Activated CD4-positive, CD25-positive, alpha-beta regulatory T cell treated with anti-CD3 and anti-CD28 coated beads, Interleukin-2, amount 50 U/mL, for 72 hours (primary cell): ENCODE measurements around the gene USP50.
"Not testable (repeated sequence)": the region's sequence is repeated elsewhere in the genome, so short reads cannot be mapped to it uniquely, and the experiment has no call there.

Source experiments
- DNase-seq: peaks from one replicate; pipeline ENCODE4 v3.0.0; 2021

USP50 gene

DNA sequence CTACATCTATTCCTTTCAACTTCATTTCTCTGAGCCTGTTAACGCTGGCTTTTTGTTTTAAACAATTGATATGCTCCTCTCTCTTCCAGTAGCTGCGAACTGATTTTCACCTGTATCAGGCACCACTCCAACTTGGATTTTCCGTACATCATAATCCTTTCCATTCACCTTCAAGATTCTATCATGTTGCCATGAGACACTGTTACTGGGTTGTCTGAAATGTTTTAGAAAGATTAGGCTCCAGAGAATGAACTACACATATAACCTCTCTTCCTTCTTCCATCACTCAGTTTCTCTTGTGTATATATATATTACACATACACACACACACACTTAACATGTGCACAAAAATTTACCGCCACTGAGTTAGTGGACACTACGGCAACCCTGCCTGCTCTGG is at the start of gene USP50:
TSS of gene USP50 (minus strand) at position 101 of the 400 bp plus-strand sequence. CDS start 141 bp downstream, outside the sequence.
- no peak for DNase-seq

DNA sequence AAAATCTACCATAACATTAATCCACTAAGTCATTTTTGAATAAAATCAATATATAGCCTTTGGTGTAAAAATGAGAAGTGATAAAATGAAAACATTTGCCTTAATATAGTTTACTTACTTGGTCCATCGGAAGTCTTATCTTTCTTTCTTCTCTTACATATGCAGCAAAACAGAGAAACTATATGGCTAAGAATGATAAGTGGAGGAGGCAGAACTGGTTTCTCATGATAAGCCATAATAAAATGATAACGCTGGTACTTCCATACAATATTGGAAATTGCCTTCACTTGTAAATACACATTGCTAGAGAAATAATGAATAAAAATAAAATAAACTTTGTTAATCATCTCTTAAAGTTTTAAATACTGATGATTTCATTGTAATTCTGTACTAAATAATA is 47.8 kb upstream of the USP50 start:
- DNase-seq, result no peak

DNA sequence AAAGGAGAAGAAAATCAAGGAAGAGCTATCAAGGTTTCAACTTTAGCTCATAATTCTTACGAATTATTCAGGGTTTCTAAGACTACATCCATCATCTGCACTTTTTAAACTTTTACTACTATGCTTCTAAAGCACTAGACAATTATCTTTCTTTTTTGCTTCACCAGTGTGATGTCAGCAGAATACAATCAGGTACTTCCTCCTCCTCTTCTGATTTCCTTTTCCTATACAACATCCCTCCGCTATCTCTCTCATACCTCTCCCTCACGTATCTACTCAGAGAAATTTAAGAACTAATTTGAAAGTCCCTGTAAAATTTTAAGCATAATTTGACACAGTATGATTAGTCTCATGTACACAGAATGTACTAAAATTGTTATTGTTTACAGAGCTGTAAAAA is 47.3 kb upstream of the USP50 start:
- no peak for DNase-seq

DNA sequence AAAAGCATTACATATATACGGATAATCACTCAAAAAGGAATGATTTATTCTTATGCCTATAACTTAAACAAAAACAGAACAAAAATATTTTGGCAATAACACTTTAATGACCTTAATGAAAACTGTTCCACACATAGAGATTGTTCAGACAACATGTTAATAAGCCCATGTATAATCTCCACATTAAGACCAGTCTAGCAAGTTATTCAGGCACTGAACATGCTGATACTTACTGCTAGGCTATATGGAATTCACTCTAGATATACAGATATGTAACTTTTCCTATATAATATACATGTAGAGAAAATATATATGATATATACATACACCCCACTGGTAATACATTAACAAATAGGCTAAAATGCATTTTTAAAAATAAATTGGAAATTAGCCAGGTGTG is 43.8 kb upstream of the USP50 start:
- no peak for DNase-seq

DNA sequence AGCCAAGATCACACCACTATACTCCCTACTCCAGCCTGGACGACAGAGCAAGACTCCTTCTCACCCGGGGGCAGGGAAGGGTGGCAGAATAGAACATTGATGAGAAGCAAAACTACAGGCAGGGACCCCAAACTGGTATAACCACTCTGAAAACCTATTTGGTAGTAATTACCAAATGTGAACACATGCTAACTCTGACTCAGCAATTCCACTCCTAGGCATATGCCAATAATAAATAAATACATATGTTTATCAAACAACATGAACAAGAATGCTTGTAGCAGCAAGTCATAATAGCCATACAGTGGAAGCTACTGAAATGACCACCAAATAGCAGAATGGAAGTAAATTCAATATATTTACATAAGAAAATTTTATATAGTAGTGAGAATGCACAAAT is 31.0 kb upstream of the USP50 start:
- DNase-seq, result no peak

DNA sequence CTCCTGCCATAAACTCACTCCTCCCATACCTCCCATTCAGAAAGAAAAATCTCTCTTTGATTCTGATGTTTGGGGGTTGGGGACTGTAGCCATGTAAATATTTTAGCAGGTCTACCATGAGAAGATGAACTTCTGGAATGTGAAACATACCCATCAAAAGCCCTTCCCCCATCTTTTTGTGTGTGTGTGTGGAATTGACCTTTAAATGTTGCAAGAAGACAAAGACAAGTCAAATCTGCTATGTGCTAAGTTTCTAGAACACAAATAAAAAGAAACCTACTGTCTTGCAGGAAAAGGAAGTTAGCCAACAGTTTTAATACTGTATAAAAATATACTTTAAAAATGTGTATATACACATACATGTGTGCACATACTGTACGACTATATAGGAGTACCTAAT is 29.7 kb upstream of the USP50 start:
- DNase-seq, result no peak

DNA sequence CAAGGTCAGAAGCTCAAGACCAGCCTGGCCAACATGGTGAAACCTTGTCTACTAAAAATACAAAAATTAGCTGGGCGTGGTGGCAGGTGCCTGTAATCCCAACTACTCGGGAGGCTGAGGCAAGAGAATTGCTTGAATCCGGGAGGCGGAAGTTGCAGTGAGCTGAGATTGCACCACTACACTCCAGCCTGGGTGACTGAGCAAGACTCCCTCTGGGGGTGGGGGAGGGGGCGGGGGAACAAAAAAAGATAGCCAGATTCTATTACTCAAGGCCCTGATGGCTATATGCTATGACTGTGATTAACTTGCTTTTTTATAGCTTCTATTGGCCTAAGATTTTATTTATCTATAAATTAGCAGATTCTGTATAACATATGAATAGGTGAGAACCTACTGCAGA is 27.4 kb upstream of the USP50 start:
- DNase-seq, result not testable (repeated sequence)

DNA sequence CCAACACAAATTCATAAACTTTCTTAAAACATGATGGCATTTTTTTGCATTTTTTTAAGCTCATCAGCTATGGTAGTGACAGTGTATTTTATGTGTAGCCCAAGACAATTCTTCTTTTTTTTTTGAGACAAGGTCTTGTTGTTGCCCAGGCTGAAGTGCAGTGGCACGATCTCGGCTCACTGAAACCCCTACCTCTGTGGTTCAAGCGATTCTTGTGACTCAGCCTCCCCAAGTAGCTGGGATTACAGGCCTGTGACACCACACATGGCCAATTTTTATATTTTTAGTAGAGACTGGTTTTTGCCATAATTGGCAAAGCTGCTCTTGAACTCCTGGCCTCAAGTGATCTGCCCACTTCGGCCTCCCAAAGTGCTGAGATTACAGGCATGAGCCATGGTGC is 17.3 kb upstream of the USP50 start:
- no peak for DNase-seq

DNA sequence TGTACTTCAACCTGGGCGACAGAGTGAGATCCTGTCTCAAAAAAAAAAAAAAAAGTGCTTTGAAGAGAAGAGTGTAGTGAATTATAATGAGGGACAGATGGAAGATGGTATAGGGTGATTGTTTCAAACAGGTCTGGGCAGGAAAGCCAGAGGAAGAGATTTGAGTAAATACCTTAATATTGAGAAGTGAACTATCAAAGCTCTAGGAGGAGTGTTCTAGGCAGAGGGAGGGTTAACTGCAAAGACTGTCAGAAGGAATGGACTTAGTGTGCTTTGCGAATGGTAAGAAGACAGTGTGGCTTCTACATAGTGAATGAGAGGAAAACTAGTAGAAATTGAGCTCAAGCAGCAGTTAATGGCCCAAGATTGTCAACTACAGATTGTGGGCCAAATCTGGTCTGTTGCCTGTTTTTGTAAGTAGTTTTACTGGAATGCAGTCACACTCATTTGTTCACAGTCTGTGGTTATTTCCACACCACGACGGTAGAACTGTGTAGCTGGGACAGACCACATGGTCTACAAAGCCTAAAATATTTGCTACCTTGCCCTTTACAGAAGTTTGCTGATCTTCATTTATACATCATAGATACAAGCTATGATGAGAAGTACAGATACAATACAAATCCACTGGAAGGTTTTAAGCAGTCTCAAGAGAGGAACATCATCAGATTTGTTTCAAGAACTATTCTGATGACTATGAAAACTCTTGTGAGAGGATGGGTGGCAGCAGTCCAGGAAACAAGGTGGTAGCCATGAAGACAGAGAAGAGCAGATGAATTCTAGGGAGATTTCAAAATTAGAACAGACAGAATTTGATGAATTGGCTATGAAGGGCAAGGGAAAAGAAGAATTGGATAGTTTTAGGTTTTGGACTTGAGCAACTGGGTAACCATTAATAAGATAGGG is 16.5 kb upstream of the USP50 start:
- no peak for DNase-seq

DNA sequence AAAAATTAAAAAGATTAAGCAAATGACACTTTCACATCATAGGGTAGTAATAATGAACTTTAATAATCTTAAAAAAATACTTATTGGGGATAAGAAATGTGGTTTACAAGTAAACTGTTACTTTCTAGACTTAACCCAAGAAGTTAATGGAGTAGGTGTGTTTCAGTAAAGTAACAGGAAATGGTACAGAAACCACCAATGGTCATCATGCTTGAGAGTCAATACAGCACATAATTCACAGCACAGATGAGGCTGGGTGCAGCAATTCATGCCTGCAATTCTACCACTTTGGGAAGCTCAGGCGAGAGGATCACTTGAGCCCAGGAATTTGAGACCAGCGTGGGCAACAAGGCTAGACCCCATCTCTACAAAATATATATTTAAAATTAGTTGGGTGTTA is 11.5 kb upstream of the USP50 start:
- DNase-seq, result no peak

DNA sequence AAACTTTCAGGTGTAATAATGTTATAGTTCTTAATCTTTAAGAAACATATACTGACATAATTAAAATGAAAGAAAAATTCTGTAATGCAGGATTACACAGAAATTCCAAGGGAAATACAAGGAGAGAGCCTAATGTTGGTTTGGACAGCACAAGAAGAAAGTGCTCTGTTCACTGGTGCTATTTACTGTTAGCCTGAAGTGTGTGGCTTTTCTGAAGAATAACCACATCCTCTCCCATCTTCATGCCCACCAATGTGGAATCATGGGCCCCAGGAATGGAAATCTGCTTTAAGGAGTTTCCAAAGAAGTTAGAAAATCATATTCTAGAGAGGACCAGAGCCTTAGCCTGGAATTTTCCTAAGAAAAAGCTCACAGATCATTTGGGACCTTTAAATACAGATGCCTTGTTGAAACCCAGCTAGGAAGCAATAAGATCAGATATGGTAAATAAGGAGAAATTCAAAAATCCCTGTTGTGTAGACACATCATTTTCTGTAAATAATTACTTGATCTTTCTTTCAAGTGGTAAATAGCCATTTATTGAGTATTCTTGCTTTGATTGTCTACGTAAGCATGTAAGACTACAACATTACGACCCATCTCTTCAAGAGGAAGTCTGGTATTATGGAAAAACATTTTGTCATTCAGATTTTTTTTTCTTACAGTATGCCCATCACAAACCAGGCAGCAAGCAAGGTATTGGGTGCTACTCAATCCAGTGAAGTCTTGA is 10.3 kb upstream of the USP50 start:
- no peak for DNase-seq

DNA sequence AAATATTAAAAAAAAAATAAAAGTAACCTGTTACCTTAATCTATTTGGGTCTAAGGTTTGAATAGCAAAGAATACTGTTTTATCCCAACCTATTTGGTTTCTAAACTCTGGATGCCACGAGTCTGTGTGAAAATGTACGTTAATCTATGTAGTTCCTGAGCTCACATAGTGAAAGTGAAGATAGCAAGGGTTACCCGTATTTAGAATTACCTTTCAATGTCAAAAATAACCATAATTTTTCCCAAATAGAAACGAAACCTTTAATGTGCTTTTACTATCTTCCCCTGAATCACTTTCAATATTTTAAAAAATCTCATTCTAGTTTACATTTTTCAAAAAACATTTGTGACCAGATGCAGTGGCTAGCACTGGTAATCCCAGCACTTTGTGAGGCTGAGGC is 5.8 kb upstream of the USP50 start:
- DNase-seq, result no peak

DNA sequence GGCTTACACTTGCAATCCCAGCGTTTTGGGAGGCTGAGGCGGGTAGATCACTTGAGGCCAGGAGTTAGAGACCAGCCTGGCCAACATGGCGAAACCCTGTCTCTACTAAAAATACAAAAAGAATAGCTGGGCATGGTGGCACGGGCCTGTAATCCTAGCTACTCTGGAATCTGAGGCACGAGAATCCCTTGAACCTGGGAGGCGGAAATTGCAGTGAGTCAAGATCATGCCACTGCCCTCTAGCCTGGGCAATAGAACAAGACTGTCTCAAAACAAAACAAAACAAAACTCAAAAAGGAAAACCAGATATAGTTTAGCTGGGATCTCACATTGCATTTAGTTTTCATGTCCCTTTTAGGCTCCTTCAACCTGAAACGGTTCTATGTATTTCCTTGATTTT is 2.9 kb upstream of the USP50 start:
- no peak for DNase-seq

DNA sequence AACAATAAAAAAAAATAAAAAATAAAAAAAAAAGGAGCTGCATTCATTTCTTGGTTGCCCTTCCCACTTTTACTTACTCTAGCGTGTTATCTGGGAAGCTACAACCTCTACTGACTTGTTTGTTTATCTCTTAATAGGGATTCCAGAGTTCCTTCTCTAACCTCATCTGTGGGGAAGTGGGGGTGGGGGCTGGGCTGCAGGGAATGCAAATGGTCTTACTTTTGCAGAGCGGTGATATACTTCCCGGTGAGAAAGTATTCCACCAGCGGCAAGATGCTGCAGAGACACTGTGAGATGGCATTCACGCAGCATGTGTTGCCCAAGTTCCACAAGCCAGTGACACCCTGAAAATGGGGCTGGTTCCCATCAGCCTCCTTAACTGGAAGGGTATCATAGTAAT is 2.1 kb downstream of the USP50 start:
- DNase-seq, result no peak

DNA sequence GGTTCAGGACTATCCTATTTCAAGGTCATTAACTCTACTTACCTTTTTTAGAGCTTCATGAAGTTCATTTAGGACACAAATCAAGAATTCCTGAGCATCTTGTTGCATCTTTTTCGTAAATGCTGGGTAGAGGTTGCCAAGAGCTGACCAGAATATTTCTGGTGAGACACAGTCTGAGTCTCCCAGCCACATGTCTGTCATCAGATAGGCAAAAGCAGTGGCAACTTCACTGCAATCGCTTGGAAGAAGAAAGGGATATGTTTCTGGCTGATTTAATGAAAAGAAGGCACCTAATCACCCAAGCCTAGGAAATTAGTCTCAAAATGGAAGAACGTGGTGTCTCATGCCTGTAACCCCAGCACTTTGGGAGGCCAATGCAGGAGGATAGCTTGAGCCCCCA is 2.9 kb downstream of the USP50 start:
- DNase-seq, result no peak

DNA sequence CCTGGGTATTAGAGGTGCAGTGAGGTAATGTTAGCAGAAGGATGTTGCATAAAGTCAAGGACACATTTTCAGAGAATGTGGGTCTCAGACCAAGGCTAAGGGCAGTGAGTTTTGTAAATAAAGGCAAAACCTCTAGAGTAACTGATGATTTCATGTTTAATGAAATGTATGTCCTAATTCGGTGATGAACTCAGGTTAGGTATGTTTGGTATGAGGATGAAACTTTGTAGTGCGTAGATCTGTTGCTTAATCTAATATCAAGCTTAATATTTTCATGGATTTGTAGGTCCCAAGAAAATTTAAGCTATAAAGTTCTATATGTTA is 3.6 kb downstream of the USP50 start:
- no peak for DNase-seq

DNA sequence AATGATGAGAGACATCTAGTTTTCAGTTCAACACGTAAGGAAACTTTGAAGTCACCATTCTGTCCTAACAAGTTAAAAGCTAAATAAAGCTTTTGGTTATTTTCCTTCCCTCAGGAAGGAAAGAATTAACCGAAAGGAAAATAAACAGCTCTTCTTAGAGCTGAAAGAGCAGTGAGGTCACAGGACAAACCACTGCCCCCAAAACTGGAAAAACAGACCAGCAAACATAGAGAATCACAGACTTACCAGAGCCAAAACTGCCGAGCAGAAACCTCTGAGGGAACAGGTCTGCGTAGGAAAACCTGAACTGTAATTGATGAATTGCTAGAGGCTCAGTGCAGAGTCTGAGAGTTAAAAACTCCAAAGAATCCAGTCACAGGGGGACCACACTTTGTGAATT is 14.7 kb downstream of the USP50 start:
- DNase-seq, result no peak

DNA sequence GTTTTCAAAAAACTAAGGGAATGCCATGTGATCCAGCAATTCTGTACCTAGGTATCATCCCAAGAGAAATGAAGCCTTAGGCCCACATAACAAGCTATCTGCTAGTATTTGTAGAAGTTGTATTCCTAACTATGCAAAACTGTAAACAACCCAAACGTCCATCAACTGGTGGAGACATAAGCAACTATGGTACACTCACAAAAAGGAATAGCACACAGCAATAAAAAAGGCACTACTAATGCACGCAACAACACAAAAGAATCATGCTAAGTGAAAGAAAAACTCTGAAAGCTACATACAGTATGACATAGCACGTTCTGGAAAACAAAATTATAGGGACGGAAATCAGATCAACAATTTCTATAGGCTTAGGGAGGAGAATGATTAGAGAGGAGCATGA is 15.3 kb downstream of the USP50 start:
- DNase-seq, result no peak

DNA sequence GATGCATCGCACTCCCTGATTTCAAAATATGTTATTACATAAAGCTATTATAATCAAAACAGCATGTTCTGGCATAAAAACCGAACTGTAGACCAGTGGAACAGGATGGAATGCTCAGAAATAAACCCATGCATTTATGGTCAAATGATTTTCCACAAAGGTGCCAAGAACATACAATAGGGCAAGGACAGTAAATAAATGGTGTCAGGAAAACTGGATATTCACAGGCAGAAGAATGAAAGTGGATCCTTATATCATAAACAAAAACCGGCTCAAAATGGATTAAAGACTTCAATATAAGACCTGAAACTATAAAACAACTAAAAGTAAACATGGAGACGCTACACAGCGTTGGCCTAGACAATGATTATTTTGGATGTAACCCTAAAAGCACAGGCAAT is 22.6 kb downstream of the USP50 start:
- DNase-seq, result no peak

DNA sequence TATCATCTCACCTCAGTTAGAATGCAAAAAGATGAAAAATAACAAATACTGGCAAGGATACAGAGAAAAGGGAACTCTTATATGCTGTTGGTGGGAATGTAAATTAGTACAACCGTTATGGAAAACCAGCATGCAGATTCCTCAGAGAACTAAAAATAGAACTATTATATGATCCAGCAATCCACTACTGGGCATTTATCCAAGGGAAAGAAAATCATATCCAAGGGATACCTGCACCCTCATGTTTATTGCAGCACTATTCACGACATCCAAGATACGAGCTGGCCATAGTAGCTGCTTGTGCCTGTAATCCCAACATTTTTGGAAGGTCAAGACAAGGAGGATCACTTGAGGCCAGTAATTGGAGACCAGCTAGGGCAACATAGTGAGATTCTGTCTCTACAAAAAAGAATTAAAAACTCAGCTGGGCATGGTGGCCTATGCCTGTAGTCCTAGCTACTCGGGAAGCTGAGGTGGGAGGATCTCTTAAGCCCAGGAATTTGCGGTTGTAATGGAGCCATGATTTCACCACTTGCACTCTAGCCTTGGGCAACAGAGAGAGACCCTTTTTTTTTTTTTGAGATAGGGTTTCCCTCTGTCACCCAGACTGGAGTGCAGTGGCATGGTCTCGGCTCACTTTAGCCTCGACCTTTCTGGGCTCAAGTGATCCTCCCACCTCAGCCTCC is 26.6 kb downstream of the USP50 start:
- no peak for DNase-seq

DNA sequence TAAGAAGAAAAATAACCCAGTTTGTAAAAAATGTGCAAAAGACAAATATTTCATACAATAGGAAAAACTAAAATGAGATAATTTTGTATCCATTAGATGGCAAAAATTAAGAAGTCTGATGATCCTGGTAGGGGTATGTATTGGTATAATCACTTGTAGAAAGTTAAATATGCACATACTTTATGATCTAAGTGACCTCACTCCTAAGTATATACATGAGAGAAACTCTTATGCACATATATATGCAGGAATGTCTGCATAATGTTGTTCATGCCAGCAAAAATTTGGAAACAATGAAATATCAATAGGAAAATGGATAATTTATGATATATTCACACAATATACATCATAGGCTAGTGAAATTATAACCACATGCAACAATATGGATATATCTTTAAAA is 33.5 kb downstream of the USP50 start:
- DNase-seq, result no peak

DNA sequence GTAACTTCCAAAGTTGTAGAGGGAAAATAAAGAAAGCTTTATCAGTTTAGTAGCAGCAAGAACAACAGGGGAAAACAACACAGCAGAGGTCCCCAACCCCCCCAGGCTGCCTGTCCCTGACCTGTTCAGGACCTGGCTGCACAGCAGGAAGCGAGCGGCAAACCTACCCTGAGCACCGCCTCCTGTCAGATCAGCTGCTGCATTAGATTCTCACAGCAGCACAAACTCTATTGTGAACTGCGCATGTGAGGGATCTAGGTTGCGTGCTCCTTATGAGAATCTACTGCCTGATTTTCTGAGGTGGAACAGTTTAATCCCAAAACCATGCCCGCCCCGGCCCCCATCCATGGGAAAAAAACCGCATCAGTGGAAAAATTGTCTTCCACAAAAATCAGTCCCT is 40.3 kb downstream of the USP50 start:
- DNase-seq, result no peak

DNA sequence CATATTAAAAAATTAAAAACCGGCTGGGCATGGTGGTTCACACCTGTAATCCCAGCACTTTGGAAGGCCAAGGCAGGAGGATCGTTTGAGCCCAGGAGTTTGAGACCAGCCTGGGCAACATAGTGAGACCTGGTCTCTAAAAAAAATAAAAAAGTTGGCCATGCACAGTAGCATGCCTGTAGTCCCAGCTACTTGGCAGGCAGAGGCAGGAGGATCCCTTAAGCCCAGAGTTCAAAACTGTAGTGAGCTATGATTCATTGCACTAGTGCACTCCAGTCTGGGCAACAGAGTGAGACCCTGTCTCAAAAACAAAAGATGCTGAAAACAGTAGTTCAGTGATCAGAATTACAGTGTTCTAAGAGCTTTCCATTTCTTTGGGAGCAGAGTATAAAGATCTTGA is 40.8 kb downstream of the USP50 start:
- not testable (repeated sequence) for DNase-seq

DNA sequence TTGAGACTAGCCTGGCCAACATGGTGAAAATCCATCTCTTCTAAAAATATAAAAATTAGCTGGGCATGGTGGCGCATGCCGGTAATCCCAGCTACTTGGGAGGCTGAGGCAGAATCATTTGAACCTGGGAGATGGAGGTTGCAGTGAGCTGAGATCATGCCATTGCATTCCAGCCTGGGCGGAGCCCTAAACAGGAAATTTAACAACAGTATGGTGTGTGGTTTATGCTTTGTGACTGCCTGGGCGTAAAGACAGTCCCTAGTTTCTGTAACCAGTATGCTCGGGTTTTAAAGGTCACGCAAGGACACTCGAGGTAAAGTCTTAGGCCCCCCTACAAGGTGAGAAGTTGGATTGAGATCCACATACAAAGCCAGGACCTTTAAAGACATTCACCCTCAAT is 43.3 kb downstream of the USP50 start:
- no peak for DNase-seq
